ENCODE data around the gene C1QTNF5.

DNA sequence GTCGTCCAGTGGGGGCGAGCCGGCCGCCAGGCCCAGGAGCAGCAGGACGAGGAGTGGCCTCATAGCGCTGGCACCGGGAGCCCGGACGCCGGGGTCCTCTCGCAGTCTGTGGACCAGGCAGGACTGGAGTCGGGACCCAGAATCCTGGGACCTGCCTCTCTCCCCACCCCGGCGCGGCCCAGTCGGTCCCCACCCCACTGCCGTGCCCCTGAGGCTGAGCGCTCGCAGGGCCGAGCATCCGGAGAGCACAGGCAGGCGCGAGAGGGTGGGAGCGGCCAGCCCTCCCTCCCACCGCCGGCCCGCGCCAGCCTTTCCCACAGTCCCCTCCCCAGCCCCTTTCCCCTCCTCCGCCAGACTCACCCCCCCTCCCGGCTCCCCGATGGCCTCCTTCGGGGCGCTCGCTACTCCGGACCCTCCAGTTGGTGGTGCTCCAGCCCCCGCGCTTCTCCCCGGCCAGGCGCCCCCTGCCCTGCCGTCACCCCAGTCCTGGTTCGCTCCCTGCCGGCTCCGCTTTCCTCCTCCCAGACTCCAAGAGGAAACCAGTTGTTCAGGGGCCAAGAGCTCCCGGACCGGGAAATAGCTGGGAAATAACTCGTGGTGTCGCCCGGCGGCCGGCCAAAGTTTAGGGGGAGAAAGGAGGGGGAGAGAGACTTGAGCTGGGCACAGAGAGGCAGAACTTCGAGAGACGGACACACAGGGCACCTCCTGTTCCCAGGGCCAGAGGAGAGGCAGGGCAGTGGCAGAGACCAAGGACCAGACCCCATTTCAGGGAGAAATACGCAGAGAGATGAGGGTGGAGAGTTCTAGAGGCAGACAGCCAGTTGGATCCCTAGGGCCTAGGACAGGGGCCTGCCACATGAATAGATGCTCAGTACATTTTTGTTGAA, at the start of gene C1QTNF5:
- TF ChIP-seq, protein P1, sequence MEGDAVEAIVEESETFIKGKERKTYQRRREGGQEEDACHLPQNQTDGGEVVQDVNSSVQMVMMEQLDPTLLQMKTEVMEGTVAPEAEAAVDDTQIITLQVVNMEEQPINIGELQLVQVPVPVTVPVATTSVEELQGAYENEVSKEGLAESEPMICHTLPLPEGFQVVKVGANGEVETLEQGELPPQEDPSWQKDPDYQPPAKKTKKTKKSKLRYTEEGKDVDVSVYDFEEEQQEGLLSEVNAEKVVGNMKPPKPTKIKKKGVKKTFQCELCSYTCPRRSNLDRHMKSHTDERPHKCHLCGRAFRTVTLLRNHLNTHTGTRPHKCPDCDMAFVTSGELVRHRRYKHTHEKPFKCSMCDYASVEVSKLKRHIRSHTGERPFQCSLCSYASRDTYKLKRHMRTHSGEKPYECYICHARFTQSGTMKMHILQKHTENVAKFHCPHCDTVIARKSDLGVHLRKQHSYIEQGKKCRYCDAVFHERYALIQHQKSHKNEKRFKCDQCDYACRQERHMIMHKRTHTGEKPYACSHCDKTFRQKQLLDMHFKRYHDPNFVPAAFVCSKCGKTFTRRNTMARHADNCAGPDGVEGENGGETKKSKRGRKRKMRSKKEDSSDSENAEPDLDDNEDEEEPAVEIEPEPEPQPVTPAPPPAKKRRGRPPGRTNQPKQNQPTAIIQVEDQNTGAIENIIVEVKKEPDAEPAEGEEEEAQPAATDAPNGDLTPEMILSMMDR (conservative IDR thresholded peaks at IDR 0.05 in 1 of 2, IDR thresholded peaks at IDR 0.05 in 1 of 2; ENCODE audit: extremely low read depth in 1 of 2, insufficient read depth in 1 of 2, low read depth in 1 of 2, low read length in 2 of 2): no peak
- TF ChIP-seq EZH2 (IDR thresholded peaks at IDR 0.05; ENCODE audit: borderline replicate concordance, low read length): no peak
